Measurements from ENCODE around the gene ATG4C.

ATG4C gene

DNA sequence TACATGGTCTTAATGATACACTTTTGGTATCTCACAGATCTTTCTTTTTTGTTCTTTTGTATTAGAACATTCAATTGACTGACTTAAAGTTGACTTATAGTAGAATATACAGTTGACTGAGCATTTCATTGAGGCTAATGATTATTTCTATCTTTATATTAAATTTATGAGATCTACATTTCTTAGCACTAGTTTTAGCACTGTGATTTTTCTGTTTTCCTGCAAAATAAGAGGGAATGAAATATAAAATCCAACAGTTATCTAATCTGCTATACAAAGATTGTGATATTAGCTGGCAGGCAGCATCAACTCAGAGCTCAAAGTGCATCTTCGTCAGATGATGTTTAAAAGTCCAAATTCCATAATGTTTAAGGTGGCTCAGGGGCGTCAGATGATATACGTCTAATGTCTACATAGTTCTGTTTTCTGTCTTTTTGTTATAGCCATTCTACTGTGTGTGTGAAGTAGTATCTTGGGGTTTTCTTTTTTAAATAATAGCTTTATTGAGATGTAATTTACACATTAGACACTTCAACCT, 85.4 kb downstream of the ATG4C start:
- DNase-seq (ENCODE audit: low read depth): no peak
- H3K4me3 ChIP-seq (ENCODE audit: low read length): no peak overlapping the region
- TF ChIP-seq, protein P1, sequence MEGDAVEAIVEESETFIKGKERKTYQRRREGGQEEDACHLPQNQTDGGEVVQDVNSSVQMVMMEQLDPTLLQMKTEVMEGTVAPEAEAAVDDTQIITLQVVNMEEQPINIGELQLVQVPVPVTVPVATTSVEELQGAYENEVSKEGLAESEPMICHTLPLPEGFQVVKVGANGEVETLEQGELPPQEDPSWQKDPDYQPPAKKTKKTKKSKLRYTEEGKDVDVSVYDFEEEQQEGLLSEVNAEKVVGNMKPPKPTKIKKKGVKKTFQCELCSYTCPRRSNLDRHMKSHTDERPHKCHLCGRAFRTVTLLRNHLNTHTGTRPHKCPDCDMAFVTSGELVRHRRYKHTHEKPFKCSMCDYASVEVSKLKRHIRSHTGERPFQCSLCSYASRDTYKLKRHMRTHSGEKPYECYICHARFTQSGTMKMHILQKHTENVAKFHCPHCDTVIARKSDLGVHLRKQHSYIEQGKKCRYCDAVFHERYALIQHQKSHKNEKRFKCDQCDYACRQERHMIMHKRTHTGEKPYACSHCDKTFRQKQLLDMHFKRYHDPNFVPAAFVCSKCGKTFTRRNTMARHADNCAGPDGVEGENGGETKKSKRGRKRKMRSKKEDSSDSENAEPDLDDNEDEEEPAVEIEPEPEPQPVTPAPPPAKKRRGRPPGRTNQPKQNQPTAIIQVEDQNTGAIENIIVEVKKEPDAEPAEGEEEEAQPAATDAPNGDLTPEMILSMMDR (IDR thresholded peaks at IDR 0.05; ENCODE audit: insufficient read depth, low read depth, low read length, missing control alignments): no peak

DNA sequence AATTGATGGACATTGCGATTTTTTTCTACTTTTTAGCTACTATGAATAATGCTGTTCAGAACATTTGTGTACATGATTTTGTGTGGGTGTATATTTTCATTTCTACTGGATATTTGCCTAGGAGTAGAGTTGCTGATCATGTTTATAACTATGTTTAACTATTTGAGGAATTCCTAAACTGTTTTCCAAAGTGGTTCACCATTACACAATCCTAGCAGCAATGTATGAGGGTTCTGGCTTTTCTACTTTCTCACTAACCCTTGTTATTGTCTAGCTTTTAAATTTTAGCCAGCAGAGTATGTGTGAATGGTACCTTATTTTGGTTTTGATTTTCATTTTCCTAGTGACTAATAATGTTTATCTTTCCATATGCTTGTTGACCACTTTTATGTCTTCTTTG, 86.2 kb downstream of the ATG4C start:
- TF ChIP-seq, protein P1 (IDR thresholded peaks at IDR 0.05; ENCODE audit: insufficient read depth, low read depth, low read length, missing control alignments): no peak
- H3K4me3 ChIP-seq (ENCODE audit: low read length): no peak overlapping the region
- DNase-seq (ENCODE audit: low read depth): no peak

- no peak for DNase-seq (ENCODE audit: low read depth)
- TF ChIP-seq, protein P1 (IDR thresholded peaks at IDR 0.05; ENCODE audit: insufficient read depth, low read depth, low read length, missing control alignments): no peak
- H3K4me3 ChIP-seq (ENCODE audit: low read length): no peak overlapping the region
Measured at GRCh38 chr1:62875676-62876075, 91.7 kb downstream of the ATG4C start.

- H3K4me3 ChIP-seq (ENCODE audit: low read length): no peak overlapping the region
- no peak for DNase-seq (ENCODE audit: low read depth)
- TF ChIP-seq, protein P1 (IDR thresholded peaks at IDR 0.05; ENCODE audit: insufficient read depth, low read depth, low read length, missing control alignments): no peak
Measured at GRCh38 chr1:62876535-62876934, 92.6 kb downstream of the ATG4C start.

- H3K4me3 ChIP-seq (ENCODE audit: low read length): no peak overlapping the region
- TF ChIP-seq, protein P1 (IDR thresholded peaks at IDR 0.05; ENCODE audit: insufficient read depth, low read depth, low read length, missing control alignments): no peak
- no peak for DNase-seq (ENCODE audit: low read depth)
Measured at GRCh38 chr1:62877579-62877978, 93.6 kb downstream of the ATG4C start.

DNA sequence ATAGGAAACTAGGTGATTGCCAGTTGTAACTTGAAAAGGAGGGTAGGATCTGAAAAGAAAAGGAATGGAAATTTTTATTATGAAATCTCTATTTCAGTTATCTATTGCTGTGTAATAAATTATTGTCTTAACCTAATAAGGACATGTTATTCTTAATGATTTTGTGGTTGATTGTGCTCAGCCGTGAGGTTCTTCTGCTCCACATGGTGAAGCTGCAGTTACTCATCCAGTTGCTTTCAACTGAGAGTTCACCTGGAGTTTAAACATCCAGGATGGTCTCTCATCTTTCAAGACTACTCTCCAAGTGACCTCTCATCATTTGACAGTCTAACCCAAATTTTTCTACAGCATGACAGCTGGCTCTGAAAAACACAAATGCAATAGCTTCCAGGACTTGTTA, 96.0 kb downstream of the ATG4C start:
- TF ChIP-seq, protein P1 (IDR thresholded peaks at IDR 0.05; ENCODE audit: insufficient read depth, low read depth, low read length, missing control alignments): no peak
- H3K4me3 ChIP-seq (ENCODE audit: low read length): no peak overlapping the region
- DNase-seq (ENCODE audit: low read depth): no peak
